Measurements from ENCODE around the gene CYTH2. TPM values are rescaled to one million over a fixed set of nuclear protein-coding genes. Genes with fewer than 3 reads are reported as not detected.

The CYTH2 gene
- total RNA-seq, 3 donors from 2014 or later: 30.7 to 36.2 (median 31.5) TPM

DNA sequence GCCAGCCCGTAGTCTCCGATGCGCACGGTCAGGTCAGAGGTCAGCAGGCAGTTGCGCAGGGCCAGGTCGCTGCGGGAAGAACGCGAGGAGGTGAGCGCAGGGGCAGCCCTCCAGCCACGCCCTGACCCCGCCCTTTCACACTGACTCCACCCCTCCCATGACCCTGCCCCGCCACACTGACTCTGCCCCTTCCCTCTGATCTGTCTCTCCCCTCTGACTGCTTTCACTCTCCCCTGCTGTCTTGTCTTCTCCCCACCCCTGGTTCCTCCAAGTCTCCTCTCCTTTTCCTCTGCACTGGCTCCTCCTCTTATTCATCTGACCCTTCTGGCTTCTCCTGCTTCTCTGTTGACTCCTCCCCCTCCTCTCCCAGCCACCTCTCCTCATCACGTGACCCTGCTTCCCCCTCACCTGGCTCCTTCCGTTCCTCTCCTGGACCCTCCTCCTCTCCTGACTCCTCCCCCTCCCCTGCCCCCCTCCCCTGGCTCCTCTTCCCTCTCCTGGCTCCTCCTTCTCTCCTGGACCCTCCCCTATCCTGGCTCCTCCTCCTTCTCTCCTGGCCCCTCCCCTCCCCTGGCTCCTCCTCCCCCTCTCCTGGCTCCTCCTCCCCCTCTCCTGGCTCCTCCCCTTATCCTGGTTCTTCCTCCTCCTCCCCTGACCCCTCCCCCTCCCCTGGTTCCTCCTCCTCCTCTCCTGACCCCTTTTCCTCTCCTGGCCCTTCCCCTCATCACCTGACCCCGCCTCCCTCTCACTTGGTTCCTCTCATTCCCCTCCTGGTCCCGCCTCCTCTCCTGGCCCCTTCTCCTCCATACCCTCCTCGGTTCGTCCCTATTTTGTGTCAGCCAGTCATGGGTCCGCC, 32.6 kb downstream of the CYTH2 start:
- DNase-seq (peak; percentile 64), ATAC-seq (peak; percentile 70 to 77)
- peaks cover 12% of the 10 kb centered on the region for H3K27me3 Mint-ChIP-seq (ENCODE audit: low read depth)
- H3K4me3 Mint-ChIP-seq: peak overlapping the region; percentile 21
- H3K36me3 Mint-ChIP-seq (ENCODE audit: insufficient read depth): no peaks in the 10 kb centered on the region
- H3K9me3 Mint-ChIP-seq: no peaks in the 10 kb centered on the region
- H3K4me1 Mint-ChIP-seq (ENCODE audit: low read depth): peaks cover 11% of the 10 kb centered on the region

DNA sequence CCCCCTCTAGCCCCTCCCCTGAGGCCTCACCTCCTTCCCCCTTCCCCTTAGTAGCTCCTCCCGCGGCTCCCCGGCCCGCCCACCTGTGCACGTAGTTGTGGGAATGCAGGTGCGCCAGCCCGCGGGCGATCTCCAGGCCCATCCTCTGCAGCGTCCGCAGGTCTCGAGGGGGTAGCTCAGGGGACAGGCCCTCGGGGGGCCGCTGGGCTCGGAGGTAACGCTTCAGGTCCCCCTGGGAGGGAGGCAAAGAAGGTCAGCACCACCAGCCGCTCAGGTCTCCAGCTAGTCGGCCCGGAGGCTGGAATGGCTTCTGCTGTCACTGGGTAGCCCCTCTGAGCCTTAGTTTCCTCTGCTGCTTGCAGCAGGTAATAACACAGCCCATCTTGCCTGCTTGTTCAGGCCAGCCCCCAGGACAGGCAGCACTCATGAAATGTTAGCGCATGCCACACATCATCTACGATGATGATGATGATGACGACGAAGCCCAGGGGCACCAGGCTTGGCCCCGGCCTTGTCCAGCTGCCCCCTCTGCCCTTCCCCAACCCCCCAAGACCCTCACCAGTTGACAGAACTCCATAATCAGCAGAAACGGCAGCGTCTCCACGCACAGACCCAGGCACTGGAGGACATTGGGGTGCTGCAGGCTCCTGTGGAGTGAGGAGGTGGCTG, 33.3 kb downstream of the CYTH2 start:
- Mint-ChIP-seq H3K9me3 (no peaks in the 10 kb centered on the region), H3K27me3 (ENCODE audit: low read depth) (peaks cover 7% of the 10 kb centered on the region), H3K4me1 (ENCODE audit: low read depth) (peaks cover 11% of the 10 kb centered on the region), H3K4me3 (no peak overlapping the region), H3K36me3 (ENCODE audit: insufficient read depth) (no peaks in the 10 kb centered on the region)
- DNase-seq (no peak), ATAC-seq (peak in 1 of 2 donors; percentile 66)

DNA sequence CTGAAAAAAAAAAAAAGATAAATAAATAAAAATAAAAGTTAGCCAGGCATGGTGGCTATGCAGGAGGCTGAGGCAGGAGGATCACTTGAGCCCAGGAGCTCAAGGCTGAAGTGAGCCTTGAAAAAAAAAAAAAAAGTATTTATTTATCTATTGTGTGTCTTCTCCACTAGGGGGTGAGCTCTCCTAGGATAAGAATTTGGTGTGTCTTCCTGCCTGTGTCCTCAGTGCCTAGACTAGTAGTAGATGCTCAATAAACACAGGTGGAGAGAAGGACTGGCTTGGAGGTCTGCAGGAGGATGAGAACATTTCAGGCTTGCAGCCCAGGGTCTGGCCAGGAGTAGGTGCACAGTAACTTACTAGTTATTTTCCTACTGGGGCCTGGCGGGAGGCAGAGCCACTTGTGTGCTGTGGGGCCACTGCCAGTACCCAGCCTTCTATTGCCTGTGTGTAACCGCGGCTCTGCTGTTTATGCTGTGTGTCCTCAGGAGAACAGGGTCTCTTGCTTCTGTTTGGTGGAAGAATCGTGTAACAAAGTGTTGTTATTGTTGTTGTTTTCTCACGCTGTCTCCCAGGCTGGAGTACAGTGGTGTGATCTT, 37.1 kb downstream of the CYTH2 start:
- ATAC-seq (peak in 1 of 2 donors; percentile 11), DNase-seq (no peak)
- Mint-ChIP-seq H3K4me3 (no peak overlapping the region), H3K4me1 (ENCODE audit: low read depth) (peaks cover 14% of the 10 kb centered on the region), H3K36me3 (ENCODE audit: insufficient read depth) (no peaks in the 10 kb centered on the region), H3K27me3 (ENCODE audit: low read depth) (no peaks in the 10 kb centered on the region), H3K9me3 (no peaks in the 10 kb centered on the region)

DNA sequence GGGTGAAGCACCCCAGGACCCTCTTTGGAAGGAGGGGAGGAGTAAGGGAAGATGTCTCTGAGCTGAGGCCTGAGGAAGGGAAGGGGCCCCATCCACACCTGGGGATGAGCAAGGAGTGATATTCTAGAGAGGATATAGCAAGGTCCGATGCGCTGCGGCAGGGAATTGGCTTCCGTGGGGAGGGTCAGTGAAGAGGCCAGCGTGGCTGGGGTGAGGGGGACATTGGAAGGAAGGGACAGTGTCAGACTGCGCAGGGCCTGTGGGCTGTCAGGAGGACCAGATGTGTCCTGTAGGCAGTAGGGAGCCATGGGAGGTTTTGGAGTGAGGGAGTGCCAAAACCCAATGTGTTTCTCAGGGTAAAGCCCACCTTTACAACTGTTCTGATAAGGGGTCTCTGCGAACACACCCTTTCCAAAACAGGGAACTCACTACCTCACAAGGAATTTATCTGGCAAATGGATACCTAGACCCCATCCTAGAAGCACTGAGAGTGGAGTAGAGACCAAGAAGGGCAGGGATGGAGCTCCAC, 38.8 kb downstream of the CYTH2 start:
- Mint-ChIP-seq H3K4me3 (no peak overlapping the region), H3K4me1 (ENCODE audit: low read depth) (peaks cover 10% of the 10 kb centered on the region), H3K36me3 (ENCODE audit: insufficient read depth) (no peaks in the 10 kb centered on the region), H3K9me3 (no peaks in the 10 kb centered on the region), H3K27me3 (ENCODE audit: low read depth) (no peaks in the 10 kb centered on the region)
- ATAC-seq (no peak), DNase-seq (no peak)

DNA sequence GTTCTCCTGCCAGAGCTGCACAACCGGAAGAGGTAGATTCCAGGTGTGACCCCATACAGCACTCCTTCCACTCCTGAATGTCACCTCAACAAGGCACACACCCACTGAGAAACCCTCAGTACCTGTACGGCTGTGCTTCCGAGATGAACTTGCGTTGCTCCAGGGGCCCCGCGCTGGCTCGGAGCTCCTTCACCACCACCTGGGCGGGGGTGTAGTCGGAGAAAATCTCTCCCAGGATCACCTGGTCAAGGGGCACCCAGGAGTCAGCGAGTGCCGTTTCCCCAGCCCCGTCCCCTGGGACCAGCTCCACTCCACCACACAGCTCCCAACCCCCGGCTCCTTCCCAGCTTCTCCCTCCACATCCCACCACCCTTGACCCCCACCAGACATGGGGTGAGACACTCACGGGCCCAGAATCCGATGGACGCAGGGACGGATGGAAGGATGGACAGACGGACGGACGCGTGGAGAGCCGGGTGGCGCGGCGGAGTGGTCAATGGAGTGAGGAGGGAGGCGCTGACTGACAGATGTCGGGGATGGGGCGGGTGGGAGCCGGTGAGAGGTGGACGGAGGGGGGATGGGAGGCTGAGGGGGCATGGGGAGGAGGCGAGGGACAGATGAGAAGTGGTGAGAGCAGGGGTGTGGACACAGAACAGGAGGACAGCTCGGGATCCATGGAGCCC, 39.7 kb downstream of the CYTH2 start:
- no peaks in the 10 kb centered on the region for H3K9me3 Mint-ChIP-seq
- DNase-seq (no peak), ATAC-seq (no peak)
- no peaks in the 10 kb centered on the region for H3K36me3 Mint-ChIP-seq (ENCODE audit: insufficient read depth)
- H3K4me3 Mint-ChIP-seq: no peak overlapping the region
- H3K4me1 Mint-ChIP-seq (ENCODE audit: low read depth): peaks cover 12% of the 10 kb centered on the region
- no peaks in the 10 kb centered on the region for H3K27me3 Mint-ChIP-seq (ENCODE audit: low read depth)

DNA sequence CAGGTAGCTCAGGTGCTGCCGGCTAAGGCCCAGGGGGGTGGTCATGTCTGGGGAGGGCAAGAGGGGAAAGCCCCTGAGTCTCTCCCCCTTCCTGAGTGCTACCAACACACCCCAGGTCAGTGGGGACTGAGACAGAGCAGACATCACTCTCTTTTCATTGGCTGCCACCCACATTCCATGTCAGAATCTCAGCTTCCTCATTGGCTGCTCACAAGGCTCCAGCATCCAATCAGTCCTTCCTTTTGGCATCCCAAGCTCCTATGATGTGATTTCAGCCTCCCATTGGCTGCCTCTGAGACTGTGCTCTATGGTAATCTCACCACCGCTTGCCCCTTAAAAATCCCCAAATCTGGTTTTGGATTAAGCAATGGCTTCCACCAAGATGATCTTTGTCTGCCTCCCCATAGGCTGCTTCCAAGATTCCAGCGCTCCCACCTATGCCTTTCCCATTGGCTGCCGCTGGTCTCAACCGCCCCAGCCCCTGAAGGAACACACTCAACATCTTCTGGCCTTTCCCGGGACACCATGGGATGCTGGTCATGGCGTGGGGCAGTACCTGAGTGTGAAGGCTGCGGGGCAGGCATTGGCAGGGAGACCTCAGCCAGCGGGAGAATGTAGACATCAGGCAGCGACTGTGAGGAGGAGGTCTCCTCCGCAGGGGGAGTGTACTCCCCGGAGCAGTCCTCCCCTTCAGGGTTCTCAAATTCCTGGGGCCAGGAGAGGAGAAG, 40.5 kb downstream of the CYTH2 start:
- peaks cover 13% of the 10 kb centered on the region for H3K4me1 Mint-ChIP-seq (ENCODE audit: low read depth)
- H3K27me3 Mint-ChIP-seq (ENCODE audit: low read depth): no peaks in the 10 kb centered on the region
- DNase-seq (no peak), ATAC-seq (no peak)
- H3K36me3 Mint-ChIP-seq (ENCODE audit: insufficient read depth): no peaks in the 10 kb centered on the region
- no peak overlapping the region for H3K4me3 Mint-ChIP-seq
- H3K9me3 Mint-ChIP-seq: no peaks in the 10 kb centered on the region

DNA sequence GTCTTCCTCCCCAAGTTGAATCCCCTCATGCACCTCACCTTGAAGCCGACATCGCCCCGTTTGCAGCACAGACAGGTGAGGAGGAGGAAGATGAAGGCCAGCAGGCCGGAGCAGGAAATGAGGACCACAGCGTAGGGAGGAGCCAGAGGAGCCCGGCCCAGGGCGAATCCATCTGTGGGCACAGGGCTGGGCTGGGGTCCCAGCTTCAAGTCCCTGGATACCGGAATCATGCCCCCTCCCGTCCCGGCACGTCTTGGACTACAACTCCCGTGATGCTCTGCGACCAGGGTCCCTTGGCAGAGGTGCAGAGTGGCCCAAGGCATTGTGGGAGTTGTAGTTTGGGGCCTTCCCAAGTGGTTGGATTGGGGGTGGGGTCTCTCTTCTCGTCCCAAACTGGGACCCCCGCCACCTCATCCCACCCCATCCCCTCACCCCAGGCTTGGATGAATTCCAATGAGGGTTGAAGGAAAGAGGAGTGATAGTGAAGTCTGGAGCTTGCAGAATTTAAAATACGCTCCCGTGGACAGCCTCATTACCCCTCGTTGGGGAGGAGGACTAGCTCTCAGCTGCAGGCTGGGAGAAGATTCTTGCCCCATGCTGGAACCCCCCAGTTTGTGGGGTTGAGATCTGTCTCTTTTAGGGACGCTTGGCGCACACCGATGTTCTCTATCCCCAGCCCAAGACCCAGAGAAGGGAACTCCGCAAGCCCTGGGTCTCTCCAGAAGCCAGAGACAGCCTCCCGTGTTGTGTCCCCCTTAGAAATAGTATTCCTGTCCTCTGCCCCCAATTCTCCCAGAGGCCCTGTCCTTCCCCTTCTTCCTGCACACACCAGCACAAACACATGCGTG, 41.5 kb downstream of the CYTH2 start:
- no peaks in the 10 kb centered on the region for H3K9me3 Mint-ChIP-seq
- H3K27me3 Mint-ChIP-seq (ENCODE audit: low read depth): no peaks in the 10 kb centered on the region
- peak; percentile 63 for DNase-seq
- peak; percentile 53 to 59 for ATAC-seq
- H3K4me3 Mint-ChIP-seq: peak overlapping the region; percentile 82
- no peaks in the 10 kb centered on the region for H3K36me3 Mint-ChIP-seq (ENCODE audit: insufficient read depth)
- H3K4me1 Mint-ChIP-seq (ENCODE audit: low read depth): peaks cover 13% of the 10 kb centered on the region

DNA sequence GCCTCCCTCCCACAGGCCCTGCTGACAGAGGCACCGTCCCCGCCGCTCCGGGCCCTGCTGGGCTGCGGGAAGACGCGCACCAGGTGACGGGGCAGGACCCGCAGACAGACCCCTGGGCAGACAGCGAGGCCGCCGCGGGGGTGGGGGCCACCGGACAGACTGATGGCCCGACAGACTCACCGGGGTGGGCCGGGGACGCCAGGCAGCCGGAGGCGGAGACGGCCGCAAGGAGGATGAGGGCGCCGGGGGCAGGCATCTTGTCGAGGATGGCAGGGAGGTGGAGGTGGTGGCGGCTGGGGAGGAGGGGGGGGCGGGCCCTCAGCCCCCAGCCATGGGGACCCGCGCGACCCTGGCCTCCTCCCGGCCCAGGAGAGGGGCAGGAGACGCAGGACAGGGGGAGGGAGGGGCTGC, 42.2 kb downstream of the CYTH2 start:
- Mint-ChIP-seq H3K27me3 (ENCODE audit: low read depth) (no peaks in the 10 kb centered on the region), H3K9me3 (no peaks in the 10 kb centered on the region), H3K4me1 (ENCODE audit: low read depth) (peaks cover 13% of the 10 kb centered on the region), H3K4me3 (peak overlapping the region; percentile 82), H3K36me3 (ENCODE audit: insufficient read depth) (no peaks in the 10 kb centered on the region)
- ATAC-seq (peak; percentile 6 to 20), DNase-seq (no peak)

DNA sequence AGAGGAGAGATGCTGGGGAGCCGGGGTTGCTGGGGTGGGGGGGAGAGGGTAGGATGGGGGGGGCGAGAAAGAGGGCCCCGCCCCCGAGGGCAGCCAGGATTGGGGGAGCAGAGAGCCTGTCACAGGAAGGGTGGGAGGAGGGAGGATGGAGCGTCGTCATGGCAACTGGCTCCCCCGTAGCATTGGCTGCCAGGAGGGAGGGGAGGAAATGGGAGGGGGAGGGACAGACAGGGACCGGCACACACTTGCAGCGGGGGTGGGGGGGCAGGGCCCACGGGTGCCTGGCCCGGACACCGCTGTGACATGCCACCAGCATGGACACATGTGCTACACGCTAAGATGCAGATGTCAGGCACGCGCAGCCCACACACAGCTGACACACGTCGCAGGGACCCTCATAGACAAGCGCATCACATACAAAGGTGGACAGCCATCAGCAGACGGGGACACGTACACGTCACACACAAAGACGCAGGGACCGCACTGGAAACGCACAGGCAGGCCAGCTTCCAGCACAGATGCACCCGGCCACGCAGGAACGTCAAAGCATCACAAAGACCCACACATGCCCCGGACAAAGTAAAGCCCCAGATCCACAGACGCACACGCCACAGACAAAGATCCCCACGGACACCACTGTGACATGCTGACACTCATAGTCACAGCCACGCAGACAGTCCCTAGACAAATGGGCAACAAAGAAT, 42.8 kb downstream of the CYTH2 start, which contains the start of gene LMTK3:
Gene LMTK3 (minus strand): TSS at position 36 of the 704 bp plus-strand sequence. CDS start 259 bp downstream, outside the sequence.
- peak within 1 kb of the TSS; percentile 82 for H3K4me3 Mint-ChIP-seq
- no peaks in the 10 kb centered on the region for H3K9me3 Mint-ChIP-seq
- ATAC-seq: peak; percentile 51 to 53
- DNase-seq: peak; percentile 69
- peaks cover 13% of the 10 kb centered on the region for H3K4me1 Mint-ChIP-seq (ENCODE audit: low read depth)
- no peaks in the 10 kb centered on the region for H3K27me3 Mint-ChIP-seq (ENCODE audit: low read depth)
- H3K36me3 Mint-ChIP-seq (ENCODE audit: insufficient read depth): no peaks in the 10 kb centered on the region

DNA sequence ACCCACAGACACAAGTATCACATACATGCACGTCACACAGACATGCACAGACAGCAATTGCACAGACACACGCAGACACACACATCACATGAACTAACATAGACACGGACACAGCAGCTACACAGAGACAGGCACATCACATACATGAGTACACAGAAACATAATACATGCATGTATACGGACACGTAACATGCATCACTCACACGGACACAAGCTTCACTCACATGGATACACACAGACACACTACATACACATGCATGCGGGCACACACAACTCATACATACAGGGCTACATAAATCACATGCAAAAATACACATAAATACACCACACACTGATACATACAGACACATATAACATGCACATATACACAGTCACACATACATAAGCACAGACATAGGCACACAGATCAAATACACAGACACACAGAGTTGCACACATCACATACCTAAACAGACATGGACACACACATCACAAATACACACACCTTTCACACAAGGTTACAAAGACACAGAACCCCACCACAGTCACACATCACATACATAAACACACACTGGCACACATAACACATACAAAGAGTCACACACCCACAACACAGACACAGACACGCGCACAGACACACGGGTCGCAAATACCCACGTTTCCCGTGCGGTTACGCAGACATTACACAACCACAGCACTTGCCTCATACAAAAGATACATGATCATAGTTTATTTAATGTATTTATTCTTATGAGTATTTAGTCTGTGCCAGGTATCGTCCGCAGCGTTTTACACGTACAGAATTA, 43.5 kb downstream of the CYTH2 start:
- Mint-ChIP-seq H3K4me3 (no peak overlapping the region), H3K9me3 (no peaks in the 10 kb centered on the region), H3K36me3 (ENCODE audit: insufficient read depth) (no peaks in the 10 kb centered on the region), H3K27me3 (ENCODE audit: low read depth) (no peaks in the 10 kb centered on the region), H3K4me1 (ENCODE audit: low read depth) (peaks cover 13% of the 10 kb centered on the region)
- no peak for ATAC-seq
- DNase-seq: no peak

DNA sequence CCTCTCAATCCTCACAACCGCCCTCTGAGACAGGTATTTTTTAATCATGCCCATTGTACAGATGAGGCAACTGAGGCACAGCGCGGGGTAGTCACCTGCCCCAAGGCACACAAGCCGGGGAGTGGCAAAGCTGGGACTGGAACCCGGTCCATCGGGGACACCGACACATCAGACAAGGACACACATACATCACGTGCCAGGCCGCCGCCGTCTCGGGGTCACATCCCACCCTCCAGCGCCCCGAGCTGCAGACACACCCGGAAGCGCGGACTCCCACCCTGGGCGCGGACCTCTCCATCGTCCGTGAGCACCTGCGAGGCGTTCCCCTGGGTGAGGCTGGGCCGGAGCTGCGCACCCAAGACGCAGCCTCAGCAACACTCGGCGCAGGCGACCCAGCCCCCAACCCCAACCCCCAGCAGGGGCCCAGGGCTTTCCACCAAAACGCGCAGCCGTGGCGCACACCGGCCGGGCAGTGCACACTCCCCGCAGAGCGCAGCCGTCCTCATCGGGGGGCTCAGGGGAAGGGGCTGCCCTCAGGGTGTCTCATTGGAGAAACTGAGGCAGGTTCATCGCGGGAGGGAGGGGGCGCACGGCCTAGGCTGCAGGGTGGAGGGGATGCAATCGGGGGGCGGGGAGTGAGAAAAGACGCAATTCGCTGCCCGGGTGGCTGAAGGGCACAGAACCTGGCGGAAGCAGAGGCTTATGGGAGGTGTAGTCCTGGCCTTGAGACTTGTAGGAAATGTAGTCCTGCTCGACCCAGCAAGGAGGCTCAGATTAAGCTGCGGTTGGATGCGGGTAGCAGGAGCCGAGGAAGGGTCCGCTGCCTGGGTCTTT, 44.3 kb downstream of the CYTH2 start:
- ATAC-seq (peak; percentile 82 to 83), DNase-seq (peak; percentile 62)
- H3K36me3 Mint-ChIP-seq (ENCODE audit: insufficient read depth): no peaks in the 10 kb centered on the region
- peaks cover 13% of the 10 kb centered on the region for H3K4me1 Mint-ChIP-seq (ENCODE audit: low read depth)
- H3K9me3 Mint-ChIP-seq: no peaks in the 10 kb centered on the region
- no peaks in the 10 kb centered on the region for H3K27me3 Mint-ChIP-seq (ENCODE audit: low read depth)
- H3K4me3 Mint-ChIP-seq: no peak overlapping the region
